GM12878 (cell line): ENCODE results near the gene CTNNA2. TPM values are rescaled to one million over a fixed set of nuclear protein-coding genes. Genes with fewer than 3 reads are reported as not detected.

Source experiments
- ATAC-seq: fragments of 200-7000 bp; cut with Tn5 transposase; 3 replicates; pipeline ENCODE4 v1.9.1; 2020; ENCODE audit warnings: mild to moderate bottlenecking, moderate library complexity
- BruUV-seq: library from RNA; stranded (reverse); fragments of 400-500 nt; replicated peaks from 2 replicates; lab custom pipeline; 2021; lab: Mats Ljungman, UMichigan
- CTCF ChIA-PET: fragments of 300-600 bp; sonication (Branson Sonifier 250); formaldehyde crosslinking; extraction: SDS; loops from one replicate; lab custom pipeline; 2021; ENCODE audit warnings: inconsistent platforms; lab: Yijun Ruan, JAX
- POLR2A ChIA-PET: fragments of 350-600 bp; formaldehyde crosslinking; extraction: SDS; loops from one replicate; lab custom pipeline; 2021; ENCODE audit warnings: inconsistent platforms; lab: Charles Lee
- RAD21 ChIA-PET: fragments of 300-600 bp; sonication (Branson Sonifier 250); formaldehyde crosslinking; loops from one replicate; lab custom pipeline; 2023; ENCODE audit warnings: antibody characterized with exemption; ENCODE audit not compliant: unreplicated experiment; lab: Charles Lee
- SMC1A ChIA-PET: fragments of 300-600 bp; sonication (Branson Sonifier 250); formaldehyde crosslinking; loops from one replicate; lab custom pipeline; 2023; ENCODE audit not compliant: unreplicated experiment, uncharacterized antibody; lab: Charles Lee
- DNase-seq: peaks from one replicate; pipeline ENCODE4 v3.0.0-alpha.2; 2011; ENCODE audit warnings: low read depth, low spot score
- FAIRE-seq: peaks from 3 replicates; lab custom pipeline; 2011; peaks lifted over from hg19 to GRCh38; lab: Jason Lieb, UNC
- H2AFZ ChIP-seq: 2 replicates; pipeline ENCODE4 v1.6.0; 2011; ENCODE audit warnings: low read depth, low read length, control low read depth; ENCODE audit not compliant: control insufficient read depth
- H3K27ac ChIP-seq: 2 replicates; pipeline ENCODE4 v1.5.1; 2011; ENCODE audit warnings: control low read depth; ENCODE audit not compliant: control insufficient read depth, insufficient read depth
- H3K27me3 ChIP-seq, 2 experiments: replicated peaks in 1 of 2; 2 replicates each; pipeline versions ENCODE4 v1.6.0 to v1.6.1; 2011; ENCODE audit warnings: low read length in 1 of 2; ENCODE audit not compliant: control insufficient read depth in 2 of 2, insufficient read depth in 2 of 2
- H3K36me3 ChIP-seq, 2 experiments: 2 replicates each; pipeline ENCODE4 v1.5.1; 2011; ENCODE audit warnings: low read length in 1 of 2; ENCODE audit not compliant: control insufficient read depth in 2 of 2, insufficient read depth in 2 of 2
- H3K4me1 ChIP-seq: 2 replicates; pipeline ENCODE4 v1.6.1; 2011; ENCODE audit warnings: mild to moderate bottlenecking, low read length, moderate library complexity, mixed read lengths; ENCODE audit not compliant: control insufficient read depth, insufficient read depth
- H3K4me2 ChIP-seq: 2 replicates; pipeline ENCODE4 v1.6.0; 2011; ENCODE audit warnings: control low read depth; ENCODE audit not compliant: control insufficient read depth, insufficient read depth
- H3K4me3 ChIP-seq: fragments of 200-600 bp; sonication (generic); 2 replicates; pipeline ENCODE4 v1.5.1; 2016
- H3K79me2 ChIP-seq: 2 replicates; pipeline ENCODE4 v1.6.0; 2011; ENCODE audit warnings: low read length; ENCODE audit not compliant: control insufficient read depth, insufficient read depth
- H3K9ac ChIP-seq: 2 replicates; pipeline ENCODE4 v1.8.0; 2011; ENCODE audit warnings: low read length, control low read depth, mixed read lengths; ENCODE audit not compliant: control insufficient read depth, insufficient read depth
- H3K9me3 ChIP-seq: replicated peaks from 3 replicates; pipeline ENCODE4 v1.5.1; 2011; ENCODE audit warnings: mild to moderate bottlenecking, low read length; ENCODE audit not compliant: control insufficient read depth, insufficient read depth
- H4K20me1 ChIP-seq: 2 replicates; pipeline ENCODE4 v1.6.0; 2011; ENCODE audit not compliant: control insufficient read depth, insufficient read depth
- CBX3 ChIP-seq: fragments of 200-600 bp; sonication (generic); IDR thresholded peaks from 2 replicates; pipeline ENCODE4 v1.6.1; 2016; ENCODE audit warnings: low read depth, borderline replicate concordance
- GABPA ChIP-seq: IDR thresholded peaks from 2 replicates; pipeline ENCODE4 v1.6.1; 2014; ENCODE audit warnings: antibody characterized with exemption, low read depth, mild to moderate bottlenecking, inconsistent platforms
- HDAC2 ChIP-seq: fragments of 200-600 bp; sonication (generic); IDR thresholded peaks from 2 replicates; pipeline ENCODE4 v1.6.1; 2017
- NRF1 ChIP-seq: conservative IDR thresholded peaks from 2 replicates; pipeline ENCODE4 v1.6.1; 2011; ENCODE audit warnings: mild to moderate bottlenecking, low read depth, low read length, improper control_type of control experiment
- SPI1 ChIP-seq: IDR thresholded peaks from 2 replicates; pipeline ENCODE4 v1.6.1; 2011; ENCODE audit warnings: low read depth, mild to moderate bottlenecking, low read length, moderate library complexity, borderline replicate concordance; ENCODE audit not compliant: insufficient read depth
- ZNF207 ChIP-seq: fragments of 450-650 bp; IDR thresholded peaks from 2 replicates; pipeline ENCODE4 v1.6.1; 2014; ENCODE audit warnings: antibody characterized with exemption, mild to moderate bottlenecking, borderline replicate concordance
- ZNF24 ChIP-seq: fragments of 450-650 bp; IDR thresholded peaks from 2 replicates; pipeline ENCODE4 v1.6.1; 2017; ENCODE audit warnings: antibody characterized with exemption, mild to moderate bottlenecking
- ZNF687 ChIP-seq: fragments of 450-650 bp; IDR thresholded peaks from 2 replicates; pipeline ENCODE4 v1.6.1; 2017; ENCODE audit warnings: mild to moderate bottlenecking, moderate library complexity
- WGBS: methylation state at CpG from one replicate; pipeline ENCODE4 v1.1.6; 2016; ENCODE audit warnings: low lambda C conversion rate; ENCODE audit not compliant: insufficient replicate concordance, insufficient coverage; ENCODE audit errors: missing lambda C conversion rate; 5-methylcytosine and 5-hydroxymethylcytosine counted together
- in situ Hi-C: fragments of 300-500 bp; cut with MboI; formaldehyde crosslinking; loops from 9 replicates; pipeline ENCODE4 v1.14.3; 2018; ENCODE audit warnings: mixed read lengths
- intact Hi-C: fragments of 100-400 bp; cut with micrococcal nuclease; formaldehyde crosslinking; loops from one replicate; pipeline ENCODE4 v1.14.2; 2022; ENCODE audit not compliant: unreplicated experiment
- polyA plus RNA-seq, 11 experiments: library from polyadenylated mRNA; depleted of rRNA in 4 of 11; unstranded in 6 of 11; stranded (reverse) in 5 of 11; fragments of >200 nt; fragmentation: Nextera tagmentation in 4 of 11; fragmentation: Illumina TruSeq in 1 of 11; extraction: Ambion mirVana in 4 of 11; extraction: Trizol in 1 of 11; gene quantifications; 1 replicate in 1 of 11; 2 replicates in 10 of 11; pipeline versions ENCODE4 v1.2.1 to v1.2.3, GENCODE V29; 2011 to 2016; ENCODE audit warnings: inconsistent platforms in 2 of 11, missing spikeins in 2 of 11, low read depth in 1 of 11
- total RNA-seq, 4 experiments: library from RNA; depleted of rRNA in 3 of 4; stranded (reverse); fragments of >200 nt in 3 of 4; fragmentation: Illumina TruSeq in 1 of 4; extraction: Trizol in 1 of 4; gene quantifications; 2 replicates each; pipeline versions ENCODE4 v1.2.1 to v1.2.3, GENCODE V29; 2013 to 2021

CTNNA2 gene
- total and polyA plus RNA-seq, 10 of the 15 experiments (the other 5 are each of a cell fraction or from before 2014, with no cell fraction given), result 2.4 to 36.2 (median 6.6) TPM

GRCh38 chr2:80280598-80280997 is 767.7 kb downstream of the CTNNA2 start (continued):
- TF ChIP-seq ZNF687, result no peak

- CTCF ChIA-PET, result interaction anchor here (1.3 kb wide), 1 partner anchor 25 kb away, joined by 3 read pairs; no protein-coding TSS in a partner anchor
- intact Hi-C loops (no loop called here), in situ Hi-C loops (no loop called here)
Measured at GRCh38 chr2:80281049-80281448, 768.2 kb downstream of the CTNNA2 start.

More at GRCh38 chr2:80281049-80281448, 768.2 kb downstream of the CTNNA2 start:
- ChIA-PET POLR2A (no interaction called here), RAD21 (no interaction called here), SMC1A (no interaction called here)
- DNase-seq (no peak), ATAC-seq (no peak), FAIRE-seq (no peak)
- no peak overlapping the region for H2AFZ ChIP-seq
- H3K9me3 ChIP-seq, result no peaks in the 10 kb centered on the region
- BruUV-seq, result no TSS peak
- no peaks in the 10 kb centered on the region for H3K27me3 ChIP-seq
- no peaks in the 10 kb centered on the region for H3K36me3 ChIP-seq
- no peak overlapping the region for H3K4me3 ChIP-seq
- no peak overlapping the region for H3K27ac ChIP-seq
- 0% methylated on average over 1 of the region's 1 CpG for WGBS
- no peak for TF ChIP-seq NRF1
- no peak for TF ChIP-seq ZNF207
- no peak for TF ChIP-seq HDAC2
- TF ChIP-seq ZNF24, result no peak
- no peak for TF ChIP-seq CBX3
- TF ChIP-seq SPI1, result no peak
- no peak for TF ChIP-seq GABPA
- H4K20me1 ChIP-seq, result no peaks in the 10 kb centered on the region
- no peaks in the 10 kb centered on the region for H3K4me1 ChIP-seq
- H3K4me2 ChIP-seq, result no peak overlapping the region
- no peak overlapping the region for H3K9ac ChIP-seq
- H3K79me2 ChIP-seq, result no peaks in the 10 kb centered on the region
